ENCODE data around the gene IGSF23. TPM values are rescaled to one million over a fixed set of nuclear protein-coding genes. Genes with fewer than 3 reads are reported as not detected.

IGSF23 gene
- total and polyA plus RNA-seq, 2 of the 13 experiments (the other 11 are each of a cell fraction or from before 2014, with no cell fraction given), result 2.3 to 8.8 TPM

DNA sequence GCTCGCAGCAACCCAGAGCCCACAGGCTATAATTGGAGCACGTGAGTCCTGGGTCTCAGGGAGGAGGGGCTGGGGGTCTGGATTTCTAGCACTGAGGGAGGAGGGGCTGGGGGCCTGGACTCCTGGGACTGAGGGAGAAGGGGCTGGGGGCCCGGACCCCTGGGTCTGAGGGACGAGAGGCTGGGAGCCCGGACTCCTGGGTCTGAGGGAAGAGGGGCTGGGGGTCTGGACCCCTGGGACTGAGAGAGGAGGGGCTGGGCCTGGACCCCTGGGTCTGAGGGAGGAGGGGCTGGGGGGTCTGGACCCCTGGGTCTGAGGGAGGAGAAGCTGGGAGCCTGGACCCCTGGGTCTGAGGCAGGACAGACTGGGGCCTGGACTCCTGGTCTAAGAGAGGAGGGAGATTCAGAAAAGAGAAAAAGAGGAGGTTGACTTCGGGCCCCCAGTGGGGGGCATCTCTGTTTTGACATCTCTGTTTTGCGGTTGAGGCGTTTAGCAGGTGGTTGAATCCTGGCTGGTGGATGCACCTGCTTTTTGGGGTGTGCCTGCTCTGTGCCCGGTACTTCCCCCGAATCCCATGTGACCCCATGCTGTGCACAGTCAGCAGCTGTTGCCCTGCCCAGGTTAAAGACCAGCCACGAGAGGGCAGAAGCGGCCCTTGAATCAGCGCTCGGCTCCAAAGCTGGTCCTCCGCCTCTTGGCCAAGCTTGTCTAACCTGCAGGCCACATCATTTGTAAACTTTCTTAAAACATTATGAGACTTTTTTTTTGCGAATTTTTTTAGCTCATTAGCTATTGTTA is 40.8 kb downstream of the IGSF23 start (continued):
- no peak for TF ChIP-seq ZNF720 (CRISPR knock-in tag; IDR thresholded peaks at IDR 0.05)
- TF ChIP-seq MBD4 (IDR thresholded peaks at IDR 0.05; ENCODE audit: borderline replicate concordance, low read length), result no peak
- no peak for TF ChIP-seq NFKB2 (CRISPR knock-in tag; IDR thresholded peaks at IDR 0.05; ENCODE audit: borderline replicate concordance)
- no peak for TF ChIP-seq SMARCE1 (IDR thresholded peaks at IDR 0.05; ENCODE audit: borderline replicate concordance)
- TF ChIP-seq CREM (IDR thresholded peaks at IDR 0.05), result no peak
- no peak for TF ChIP-seq CREM (CRISPR knock-in tag; IDR thresholded peaks at IDR 0.05)
- TF ChIP-seq, protein P1, sequence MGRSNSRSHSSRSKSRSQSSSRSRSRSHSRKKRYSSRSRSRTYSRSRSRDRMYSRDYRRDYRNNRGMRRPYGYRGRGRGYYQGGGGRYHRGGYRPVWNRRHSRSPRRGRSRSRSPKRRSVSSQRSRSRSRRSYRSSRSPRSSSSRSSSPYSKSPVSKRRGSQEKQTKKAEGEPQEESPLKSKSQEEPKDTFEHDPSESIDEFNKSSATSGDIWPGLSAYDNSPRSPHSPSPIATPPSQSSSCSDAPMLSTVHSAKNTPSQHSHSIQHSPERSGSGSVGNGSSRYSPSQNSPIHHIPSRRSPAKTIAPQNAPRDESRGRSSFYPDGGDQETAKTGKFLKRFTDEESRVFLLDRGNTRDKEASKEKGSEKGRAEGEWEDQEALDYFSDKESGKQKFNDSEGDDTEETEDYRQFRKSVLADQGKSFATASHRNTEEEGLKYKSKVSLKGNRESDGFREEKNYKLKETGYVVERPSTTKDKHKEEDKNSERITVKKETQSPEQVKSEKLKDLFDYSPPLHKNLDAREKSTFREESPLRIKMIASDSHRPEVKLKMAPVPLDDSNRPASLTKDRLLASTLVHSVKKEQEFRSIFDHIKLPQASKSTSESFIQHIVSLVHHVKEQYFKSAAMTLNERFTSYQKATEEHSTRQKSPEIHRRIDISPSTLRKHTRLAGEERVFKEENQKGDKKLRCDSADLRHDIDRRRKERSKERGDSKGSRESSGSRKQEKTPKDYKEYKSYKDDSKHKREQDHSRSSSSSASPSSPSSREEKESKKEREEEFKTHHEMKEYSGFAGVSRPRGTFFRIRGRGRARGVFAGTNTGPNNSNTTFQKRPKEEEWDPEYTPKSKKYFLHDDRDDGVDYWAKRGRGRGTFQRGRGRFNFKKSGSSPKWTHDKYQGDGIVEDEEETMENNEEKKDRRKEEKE (IDR thresholded peaks at IDR 0.05), result no peak
- TF ChIP-seq ZFP36L1 (CRISPR knock-in tag; IDR thresholded peaks at IDR 0.05), result no peak
- TF ChIP-seq SP4 (CRISPR knock-in tag; IDR thresholded peaks at IDR 0.05), result no peak
- TF ChIP-seq RAD21 (CRISPR knock-in tag; IDR thresholded peaks at IDR 0.05), result peak; percentile 50; the same call in 1 of the 2 replicates
- TF ChIP-seq, protein P2, sequence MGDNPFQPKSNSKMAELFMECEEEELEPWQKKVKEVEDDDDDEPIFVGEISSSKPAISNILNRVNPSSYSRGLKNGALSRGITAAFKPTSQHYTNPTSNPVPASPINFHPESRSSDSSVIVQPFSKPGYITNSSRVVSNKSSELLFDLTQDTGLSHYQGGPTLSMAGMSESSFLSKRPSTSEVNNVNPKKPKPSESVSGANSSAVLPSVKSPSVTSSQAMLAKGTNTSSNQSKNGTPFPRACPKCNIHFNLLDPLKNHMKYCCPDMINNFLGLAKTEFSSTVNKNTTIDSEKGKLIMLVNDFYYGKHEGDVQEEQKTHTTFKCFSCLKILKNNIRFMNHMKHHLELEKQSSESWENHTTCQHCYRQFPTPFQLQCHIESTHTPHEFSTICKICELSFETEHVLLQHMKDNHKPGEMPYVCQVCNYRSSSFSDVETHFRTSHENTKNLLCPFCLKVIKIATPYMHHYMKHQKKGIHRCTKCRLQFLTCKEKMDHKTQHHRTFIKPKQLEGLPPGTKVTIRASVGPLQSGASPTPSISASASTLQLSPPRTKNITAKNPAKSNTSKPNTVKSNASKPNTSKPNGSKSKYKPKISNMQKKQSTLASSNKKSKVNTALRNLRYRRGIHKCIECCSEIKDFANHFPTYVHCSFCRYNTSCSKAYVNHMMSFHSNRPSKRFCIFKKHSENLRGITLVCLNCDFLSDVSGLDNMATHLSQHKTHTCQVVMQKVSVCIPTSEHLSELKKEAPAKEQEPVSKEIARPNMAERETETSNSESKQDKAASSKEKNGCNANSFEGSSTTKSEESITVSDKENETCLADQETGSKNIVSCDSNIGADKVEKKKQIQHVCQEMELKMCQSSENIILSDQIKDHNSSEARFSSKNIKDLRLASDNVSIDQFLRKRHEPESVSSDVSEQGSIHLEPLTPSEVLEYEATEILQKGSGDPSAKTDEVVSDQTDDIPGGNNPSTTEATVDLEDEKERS (CRISPR knock-in tag; IDR thresholded peaks at IDR 0.05), result no peak
- no peak for TF ChIP-seq ZFP36 (IDR thresholded peaks at IDR 0.05; ENCODE audit: borderline replicate concordance, low read depth, low read length, partially characterized antibody)
- TF ChIP-seq, protein P3, sequence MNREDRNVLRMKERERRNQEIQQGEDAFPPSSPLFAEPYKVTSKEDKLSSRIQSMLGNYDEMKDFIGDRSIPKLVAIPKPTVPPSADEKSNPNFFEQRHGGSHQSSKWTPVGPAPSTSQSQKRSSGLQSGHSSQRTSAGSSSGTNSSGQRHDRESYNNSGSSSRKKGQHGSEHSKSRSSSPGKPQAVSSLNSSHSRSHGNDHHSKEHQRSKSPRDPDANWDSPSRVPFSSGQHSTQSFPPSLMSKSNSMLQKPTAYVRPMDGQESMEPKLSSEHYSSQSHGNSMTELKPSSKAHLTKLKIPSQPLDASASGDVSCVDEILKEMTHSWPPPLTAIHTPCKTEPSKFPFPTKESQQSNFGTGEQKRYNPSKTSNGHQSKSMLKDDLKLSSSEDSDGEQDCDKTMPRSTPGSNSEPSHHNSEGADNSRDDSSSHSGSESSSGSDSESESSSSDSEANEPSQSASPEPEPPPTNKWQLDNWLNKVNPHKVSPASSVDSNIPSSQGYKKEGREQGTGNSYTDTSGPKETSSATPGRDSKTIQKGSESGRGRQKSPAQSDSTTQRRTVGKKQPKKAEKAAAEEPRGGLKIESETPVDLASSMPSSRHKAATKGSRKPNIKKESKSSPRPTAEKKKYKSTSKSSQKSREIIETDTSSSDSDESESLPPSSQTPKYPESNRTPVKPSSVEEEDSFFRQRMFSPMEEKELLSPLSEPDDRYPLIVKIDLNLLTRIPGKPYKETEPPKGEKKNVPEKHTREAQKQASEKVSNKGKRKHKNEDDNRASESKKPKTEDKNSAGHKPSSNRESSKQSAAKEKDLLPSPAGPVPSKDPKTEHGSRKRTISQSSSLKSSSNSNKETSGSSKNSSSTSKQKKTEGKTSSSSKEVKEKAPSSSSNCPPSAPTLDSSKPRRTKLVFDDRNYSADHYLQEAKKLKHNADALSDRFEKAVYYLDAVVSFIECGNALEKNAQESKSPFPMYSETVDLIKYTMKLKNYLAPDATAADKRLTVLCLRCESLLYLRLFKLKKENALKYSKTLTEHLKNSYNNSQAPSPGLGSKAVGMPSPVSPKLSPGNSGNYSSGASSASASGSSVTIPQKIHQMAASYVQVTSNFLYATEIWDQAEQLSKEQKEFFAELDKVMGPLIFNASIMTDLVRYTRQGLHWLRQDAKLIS (CRISPR knock-in tag; IDR thresholded peaks at IDR 0.05), result no peak
- TF ChIP-seq ZNF660 (CRISPR knock-in tag; IDR thresholded peaks at IDR 0.05; ENCODE audit: borderline replicate concordance, low read depth), result no peak
- TF ChIP-seq TBX2 (CRISPR knock-in tag; IDR thresholded peaks at IDR 0.05; ENCODE audit: borderline replicate concordance), result no peak
- no peak for TF ChIP-seq MLLT10 (CRISPR knock-in tag; IDR thresholded peaks at IDR 0.05)
- no peak for TF ChIP-seq SMARCC2 (IDR thresholded peaks at IDR 0.05)
- TF ChIP-seq ZNF761 (CRISPR knock-in tag; conservative IDR thresholded peaks at IDR 0.05), result no peak
- no peak for TF ChIP-seq KMT2B (CRISPR knock-in tag; IDR thresholded peaks at IDR 0.05)
- no peak for TF ChIP-seq PPARG (CRISPR knock-in tag; conservative IDR thresholded peaks at IDR 0.05)
